ENCODE measurements around the gene NT5E.
A peak's percentile ranks its signal among the peaks of the same experiment; 100 is the strongest.

NT5E gene

DNA sequence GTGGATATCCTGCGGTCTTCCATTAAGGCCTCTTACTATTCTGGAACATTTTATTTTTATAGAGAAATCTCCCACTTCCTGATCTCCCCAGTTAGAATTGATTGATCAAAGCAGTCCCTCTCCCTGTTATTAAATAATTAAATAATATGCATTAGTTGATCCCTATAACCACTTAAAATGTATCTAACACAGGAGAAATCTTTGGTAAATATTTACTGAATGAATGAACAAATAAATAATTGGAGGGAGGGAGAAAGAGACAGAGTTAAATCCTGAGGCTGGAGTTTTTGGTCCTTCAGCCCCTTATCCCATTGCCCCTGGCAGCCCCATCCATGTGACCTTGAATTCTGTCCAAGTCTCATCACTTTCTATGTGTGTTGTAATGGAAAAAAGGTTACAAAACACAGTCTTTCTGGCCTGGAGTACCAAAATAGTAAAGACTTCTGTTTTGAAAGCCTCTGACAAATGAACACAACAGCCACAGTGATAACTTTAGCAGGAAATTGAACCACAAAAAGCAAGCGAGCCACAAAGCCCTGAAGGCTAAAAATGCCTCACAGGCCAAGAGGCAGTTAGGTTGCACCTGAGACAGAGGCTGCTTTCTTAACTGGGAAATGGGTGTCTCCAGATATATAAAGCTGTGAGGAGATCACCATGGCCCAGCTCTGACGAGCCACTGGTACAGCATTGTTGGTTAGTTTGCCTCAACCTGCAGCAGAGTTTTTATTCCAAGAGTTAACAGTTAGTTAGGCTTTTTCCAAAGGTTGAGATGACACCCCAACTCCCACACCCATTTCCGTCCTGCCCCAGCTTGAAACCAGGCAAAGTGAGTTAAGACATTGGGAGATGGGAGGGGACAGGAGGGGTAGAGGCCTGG, 11.3 kb downstream of the NT5E start:
- DNase-seq = peak; percentile 51

DNA sequence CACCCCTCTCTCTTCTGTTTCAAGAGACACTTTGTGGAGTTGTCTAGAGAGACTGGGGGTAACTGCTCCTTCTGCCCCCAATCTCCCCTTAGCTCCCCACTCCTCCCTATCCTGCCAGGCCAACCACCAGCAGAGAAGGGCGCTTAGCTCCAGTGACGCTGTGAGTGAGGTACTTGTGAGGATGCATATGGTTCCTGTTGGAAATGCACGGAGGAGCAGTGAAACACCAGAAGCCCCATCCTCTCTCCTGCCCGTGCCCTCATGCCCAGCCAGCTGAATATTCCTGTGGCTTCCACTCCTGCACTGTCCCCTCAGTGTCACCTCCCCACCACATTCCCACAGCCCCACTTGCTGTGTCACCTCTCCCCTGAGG, 11.9 kb downstream of the NT5E start:
- DNase-seq = no peak

DNA sequence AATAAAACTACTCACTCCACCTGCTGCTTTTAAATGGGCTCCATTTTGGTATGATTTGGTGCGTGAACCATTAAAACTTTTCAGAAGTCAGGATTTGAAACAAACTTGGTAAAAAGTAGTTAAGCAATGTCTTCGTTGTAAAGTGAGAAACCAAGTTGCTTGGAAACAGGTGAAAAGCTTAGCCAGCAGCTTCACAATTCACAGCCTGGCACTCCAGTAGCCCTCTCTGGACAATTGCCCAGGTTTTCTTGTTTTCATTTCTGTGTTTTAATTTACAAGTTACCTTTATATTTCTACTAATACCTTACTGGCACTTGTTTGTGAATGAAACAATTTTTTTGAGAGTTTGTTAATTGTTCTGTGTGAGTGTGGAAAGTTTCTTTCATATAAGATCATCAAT, 12.8 kb downstream of the NT5E start:
- DNase-seq = no peak

DNA sequence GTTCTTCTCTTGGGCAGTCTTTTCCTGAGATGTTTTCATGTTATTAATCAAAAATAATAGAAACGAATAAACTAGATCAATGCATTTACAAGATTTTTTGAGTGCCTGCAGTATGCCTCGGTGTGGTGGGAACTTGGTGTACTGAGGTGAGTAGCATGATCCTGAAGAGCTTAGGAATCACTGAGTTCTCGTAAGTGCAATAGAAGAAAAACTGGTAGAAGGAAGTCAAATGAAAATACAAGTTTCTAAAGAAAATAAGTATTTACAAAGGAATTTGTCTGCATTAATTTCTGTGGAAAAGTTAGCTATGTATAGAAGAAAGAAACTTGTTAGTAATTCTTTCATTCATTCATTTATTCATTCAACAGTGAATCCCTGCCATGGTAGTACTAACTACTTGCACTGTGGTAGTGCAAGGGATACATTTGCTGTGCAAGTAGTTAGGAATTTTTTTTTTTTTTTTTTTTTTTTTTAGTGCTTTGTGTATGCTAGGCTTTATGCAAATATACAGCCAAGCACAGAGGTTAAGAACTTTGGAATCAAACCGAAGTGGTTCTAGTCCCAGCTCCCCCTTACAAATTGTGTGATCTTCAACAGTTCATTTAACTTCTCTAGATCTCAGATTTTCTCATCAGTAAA, 13.9 kb downstream of the NT5E start:
- DNase-seq = no peak

DNA sequence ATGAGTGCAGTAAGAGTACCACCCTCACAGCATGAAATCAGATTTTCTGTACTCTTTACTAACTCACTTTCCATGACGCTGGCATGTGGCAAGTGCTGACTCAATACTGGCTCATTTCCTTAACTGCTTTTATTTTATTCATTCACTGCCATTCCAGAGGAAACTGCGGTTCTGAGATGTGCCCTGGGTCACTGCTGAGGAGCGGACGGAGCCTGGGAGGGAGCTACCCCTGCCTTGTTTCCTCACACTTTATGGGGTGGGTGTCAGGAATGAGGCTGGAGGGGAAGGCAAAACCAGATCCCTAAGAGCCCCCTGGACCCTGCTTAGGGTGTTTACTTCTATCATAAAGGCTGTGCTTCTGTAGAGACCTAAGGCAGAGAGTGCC, 14.4 kb downstream of the NT5E start:
- no peak for DNase-seq

DNA sequence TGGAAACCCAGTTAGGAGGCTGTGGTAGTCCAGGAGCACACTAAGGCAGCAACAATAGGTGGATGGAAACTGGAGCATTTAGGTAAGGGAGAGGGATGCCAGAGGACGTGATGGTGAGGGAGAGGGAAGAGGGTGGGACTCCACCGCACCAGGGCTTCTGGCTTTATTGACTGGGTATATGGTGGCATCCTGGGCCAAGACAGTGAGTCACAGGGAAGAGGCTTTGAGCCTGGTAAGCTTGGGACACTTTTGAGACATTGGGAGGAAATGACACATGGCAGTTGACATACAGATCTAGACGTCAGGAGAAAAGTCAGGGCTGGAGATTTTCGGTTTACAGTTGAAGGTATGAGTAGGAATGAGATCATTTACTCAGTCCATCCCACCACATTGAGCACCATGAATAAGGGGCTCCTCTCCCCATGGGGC, 14.9 kb downstream of the NT5E start:
- DNase-seq = no peak

DNA sequence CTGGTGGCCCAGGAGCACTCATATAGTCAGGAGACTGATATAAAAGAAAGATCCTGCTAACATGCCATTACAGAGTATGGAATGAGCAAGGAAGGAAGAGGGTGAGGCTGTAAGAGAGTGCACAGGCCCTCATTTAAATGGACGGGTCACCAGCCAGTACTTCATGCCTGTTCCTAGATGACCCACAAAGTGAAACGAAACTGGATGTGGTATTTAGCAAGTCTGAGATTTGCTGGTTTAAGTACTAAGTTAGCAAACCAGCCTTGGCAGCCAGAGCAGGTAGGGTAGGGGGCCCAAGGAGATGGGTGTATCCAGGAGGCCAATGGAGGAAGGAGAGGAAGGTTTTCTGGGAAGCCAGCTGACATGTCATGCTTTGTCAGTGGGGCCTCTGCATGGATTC, 15.9 kb downstream of the NT5E start:
- DNase-seq = no peak

DNA sequence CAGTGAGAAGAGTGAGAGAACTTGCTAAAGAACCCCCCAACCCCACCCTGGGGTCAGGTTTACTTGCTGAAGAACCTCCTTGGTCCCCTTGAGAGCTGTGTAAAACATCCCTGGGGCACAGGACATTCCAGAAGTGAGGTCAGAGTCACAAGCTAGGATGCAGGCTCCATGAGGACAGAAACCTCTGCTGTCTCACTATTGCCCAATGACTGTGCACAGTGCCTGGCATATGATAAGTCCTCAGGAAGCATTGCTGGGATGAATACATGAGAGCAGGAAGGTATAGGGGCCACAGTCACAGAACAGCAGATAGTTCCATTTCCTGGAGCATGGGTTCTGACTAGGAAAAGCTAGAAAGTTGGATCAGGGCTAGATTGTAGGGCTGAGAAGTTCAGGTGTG, 18.4 kb downstream of the NT5E start:
- no peak for DNase-seq

DNA sequence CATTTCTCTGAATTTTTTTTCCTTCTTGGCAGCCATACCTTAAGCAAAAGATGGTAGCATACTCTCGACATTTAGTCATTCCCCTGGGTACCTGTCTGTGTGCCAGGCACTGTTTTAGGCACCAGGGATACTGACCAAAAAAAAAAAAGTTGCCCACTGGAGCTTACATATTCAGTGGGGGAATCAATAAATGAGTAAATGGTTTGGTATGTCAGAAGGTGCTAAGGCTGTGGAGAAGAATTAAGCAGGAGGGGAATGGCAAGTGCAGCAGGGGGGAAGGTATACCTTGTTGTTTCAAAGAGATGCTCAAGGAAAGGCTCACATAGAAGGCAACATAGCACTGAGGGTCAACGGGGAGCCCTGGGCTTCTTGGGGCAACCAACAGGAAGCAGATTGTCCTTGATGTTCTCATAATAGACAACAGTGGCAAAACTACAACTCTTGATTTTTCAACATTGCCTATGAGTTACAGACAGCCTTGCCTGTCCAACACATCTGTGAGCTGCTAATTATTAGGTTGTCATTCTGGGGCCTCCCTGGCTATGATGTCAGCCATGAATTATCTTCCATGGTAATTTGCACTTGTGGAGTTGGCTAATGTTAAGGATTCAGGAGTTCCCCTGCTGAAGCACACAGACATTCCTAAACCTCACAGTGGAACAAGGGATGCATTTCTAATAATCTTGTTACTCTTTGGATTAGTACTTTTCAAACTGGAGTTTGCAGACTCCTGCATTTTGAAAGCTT, 19.6 kb downstream of the NT5E start:
- no peak for DNase-seq

DNA sequence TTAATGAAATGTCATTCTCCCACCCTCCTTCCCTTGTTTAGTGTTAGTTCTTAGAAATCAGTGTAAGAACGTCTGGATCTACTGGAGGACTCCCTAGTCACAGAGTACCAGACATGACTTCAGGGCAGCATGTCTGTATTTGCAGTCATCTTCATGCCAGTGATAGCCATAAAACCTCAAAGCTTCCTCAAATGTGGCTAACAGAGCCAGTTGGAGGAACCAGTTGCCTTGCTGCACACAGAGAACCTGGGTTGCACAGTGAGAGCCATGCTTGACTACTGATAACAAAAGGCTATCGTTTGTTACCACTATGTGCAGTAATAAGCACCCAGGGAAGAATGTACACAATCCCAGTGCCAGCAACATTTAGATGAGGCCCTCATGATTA, 20.1 kb downstream of the NT5E start:
- DNase-seq = no peak

DNA sequence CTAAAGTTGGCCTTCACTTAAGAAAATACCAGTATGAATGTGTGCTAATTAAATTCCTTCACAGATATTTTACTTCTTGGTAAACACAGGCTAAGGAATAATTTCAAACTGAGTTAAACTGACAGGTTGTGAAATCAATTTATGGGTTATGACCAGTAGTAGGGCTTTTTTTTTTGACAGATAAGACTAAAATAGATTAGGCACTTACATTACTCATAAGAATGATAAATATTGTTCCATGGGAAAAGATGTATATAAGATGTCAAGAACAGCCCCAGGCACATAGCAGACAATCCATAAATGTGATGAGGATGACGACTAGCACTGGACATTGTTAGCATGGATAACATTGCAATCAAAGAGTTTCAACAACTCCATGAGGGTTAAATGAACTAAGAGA, 22.9 kb downstream of the NT5E start:
- no peak for DNase-seq

DNA sequence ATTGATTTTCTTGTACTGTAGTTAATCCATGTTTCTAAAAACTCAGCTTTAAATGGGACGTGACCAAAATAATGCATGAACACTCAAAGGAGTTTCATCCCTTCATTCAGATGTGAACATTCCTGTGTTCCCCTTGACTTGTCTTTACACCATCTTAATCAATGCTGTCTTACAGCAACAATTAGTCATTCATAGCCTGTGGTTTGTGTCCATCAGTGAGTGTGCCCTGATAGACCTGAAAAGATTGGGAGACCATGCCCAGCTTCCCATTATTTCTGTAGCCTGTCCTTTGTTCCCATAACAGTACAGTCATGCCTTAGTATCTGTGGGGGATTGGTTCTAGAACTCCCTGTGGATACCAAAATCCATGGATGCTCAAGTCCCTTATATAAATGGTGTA, 23.9 kb downstream of the NT5E start:
- no peak for DNase-seq

DNA sequence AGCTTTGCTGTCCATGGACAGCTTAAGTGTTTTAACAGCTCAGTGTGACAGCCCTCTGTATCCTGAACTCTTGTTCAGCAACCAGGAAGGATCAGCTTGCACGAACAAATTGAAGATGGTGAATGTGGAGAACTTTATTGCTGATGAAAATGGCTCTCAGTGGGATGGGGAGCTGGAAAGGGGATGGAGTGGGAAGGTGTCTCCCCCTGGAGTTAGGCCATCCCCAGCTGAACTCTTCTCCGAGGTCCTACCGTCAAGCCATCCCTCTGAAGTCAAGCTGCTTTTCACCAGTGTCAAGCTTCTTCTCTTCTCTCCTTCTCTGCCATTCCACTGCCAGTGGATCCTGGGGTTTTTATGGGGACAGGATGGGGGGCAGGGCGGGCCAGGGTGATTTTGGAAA, 26.6 kb downstream of the NT5E start:
- DNase-seq = no peak

DNA sequence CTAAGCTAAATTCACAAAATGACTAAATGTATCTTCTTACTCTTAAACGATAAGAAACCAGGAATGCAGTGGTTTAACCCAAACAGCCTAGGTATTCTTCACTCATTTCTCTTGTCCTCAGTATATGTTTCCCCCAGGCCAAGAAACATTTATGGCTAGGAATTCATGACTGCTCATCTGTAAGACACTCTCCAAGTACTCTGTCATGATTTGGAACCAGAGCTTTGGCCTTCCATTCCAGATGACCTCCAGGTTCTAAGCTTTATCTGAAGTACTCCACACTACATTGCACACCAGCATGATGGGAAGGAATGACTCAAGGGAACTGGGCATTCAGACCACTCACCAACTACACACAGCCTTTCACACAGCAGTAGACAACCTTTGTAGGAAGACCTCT, 29.3 kb downstream of the NT5E start:
- no peak for DNase-seq

DNA sequence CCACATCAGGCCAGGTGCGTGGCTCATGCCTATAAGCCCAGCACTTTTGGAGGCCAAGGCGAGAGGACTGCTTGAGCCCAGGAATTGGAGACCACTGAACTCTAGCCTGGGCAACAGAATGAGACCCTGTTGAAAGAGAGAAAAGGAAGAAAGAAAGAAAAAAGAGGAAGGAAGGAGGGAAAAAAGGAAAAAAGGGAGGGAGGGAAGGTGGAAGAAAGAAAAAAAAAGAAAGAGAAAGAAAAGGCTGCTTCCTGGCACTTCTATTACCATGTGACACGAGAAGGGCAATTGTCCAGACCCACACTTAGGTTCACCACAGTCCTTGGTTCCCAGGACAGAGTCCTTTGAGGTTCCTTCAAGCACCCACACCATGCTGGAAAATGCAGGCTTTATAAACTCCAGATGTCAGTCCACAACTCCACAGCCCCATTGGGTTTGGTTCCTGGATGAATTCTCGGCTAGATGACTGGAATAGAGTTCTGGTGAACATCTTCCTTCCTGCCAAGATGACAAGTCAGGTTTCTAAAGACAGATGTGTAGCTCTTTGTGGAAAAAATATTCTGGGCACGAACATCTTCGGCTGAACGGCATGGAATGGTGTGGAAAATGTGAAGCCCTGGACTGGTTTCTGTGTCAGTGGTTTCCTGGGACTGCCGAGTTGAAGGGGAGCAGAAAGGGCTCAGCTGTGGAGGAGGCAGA, 32.5 kb downstream of the NT5E start:
- DNase-seq = no peak

DNA sequence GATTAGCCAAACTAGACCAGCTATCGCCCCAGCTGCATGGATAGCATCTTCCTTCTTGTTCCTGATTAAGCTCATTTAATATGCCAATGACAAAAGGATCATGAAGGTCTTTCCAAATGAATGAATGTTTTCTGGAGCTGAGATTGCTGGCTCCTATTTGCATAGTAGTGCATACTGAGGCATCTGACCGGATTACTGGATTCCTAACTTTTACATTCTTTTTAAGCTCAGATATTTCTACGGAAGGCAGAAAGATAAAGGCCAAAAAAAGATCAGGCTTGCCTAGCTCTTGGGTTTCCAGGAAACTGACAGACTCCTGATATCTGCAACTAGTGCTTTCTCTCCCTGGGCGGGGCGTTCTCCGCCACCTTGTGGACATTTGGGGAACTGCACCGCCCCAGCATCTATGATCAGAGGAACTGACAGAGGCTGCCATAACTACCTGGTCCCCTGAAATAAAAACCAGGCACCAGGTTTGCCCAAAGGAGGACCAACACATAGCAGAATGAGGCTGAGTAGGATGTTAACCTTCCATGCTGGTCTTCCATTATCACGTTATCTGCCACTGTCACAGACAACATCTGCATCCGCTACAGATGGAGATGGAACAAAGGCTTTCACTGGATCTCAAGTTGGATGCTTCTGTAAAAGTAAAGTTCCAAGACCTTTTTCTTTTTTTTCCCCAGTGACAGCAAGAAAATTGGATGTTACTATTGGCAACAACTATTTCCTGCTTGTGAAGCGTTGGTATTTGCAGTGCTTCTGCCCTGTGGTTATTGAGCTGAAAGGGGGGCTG, 33.2 kb downstream of the NT5E start:
- DNase-seq = peak; percentile 72

DNA sequence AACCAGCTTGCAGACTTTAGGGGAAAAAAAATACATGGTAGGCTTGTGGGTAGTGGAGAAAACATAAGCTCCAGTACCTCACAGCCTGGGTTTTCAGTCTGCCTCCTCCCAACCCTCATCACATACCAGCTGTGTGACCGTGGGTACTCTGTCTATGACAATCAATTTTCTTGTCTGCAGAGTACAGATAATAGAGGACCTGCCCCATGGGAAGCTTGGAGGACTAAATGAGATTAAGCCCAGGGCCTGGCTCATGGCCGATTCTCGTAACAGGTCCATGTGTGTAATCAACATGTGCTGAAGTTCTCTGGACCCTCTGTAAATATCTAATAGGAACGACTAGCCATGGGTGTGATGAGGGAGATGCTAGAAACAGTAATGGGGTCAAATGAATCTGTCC, 34.0 kb downstream of the NT5E start:
- no peak for DNase-seq

DNA sequence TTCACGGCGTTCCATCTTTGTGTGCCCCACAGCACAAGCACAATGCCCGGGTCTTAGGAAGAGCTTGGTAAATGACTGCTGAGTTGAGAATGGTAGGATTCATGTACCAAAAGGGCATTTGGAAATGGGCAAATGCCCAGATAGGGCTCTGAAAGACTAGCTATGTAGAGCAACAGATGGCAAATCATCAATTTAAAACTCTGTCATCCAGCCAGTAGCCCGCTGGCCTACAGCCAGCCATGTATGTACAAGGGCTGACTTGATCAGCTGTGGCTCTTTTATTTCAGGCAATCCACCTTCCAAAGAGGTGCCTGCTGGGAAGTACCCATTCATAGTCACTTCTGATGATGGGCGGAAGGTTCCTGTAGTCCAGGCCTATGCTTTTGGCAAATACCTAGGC, 35.1 kb downstream of the NT5E start:
- no peak for DNase-seq

DNA sequence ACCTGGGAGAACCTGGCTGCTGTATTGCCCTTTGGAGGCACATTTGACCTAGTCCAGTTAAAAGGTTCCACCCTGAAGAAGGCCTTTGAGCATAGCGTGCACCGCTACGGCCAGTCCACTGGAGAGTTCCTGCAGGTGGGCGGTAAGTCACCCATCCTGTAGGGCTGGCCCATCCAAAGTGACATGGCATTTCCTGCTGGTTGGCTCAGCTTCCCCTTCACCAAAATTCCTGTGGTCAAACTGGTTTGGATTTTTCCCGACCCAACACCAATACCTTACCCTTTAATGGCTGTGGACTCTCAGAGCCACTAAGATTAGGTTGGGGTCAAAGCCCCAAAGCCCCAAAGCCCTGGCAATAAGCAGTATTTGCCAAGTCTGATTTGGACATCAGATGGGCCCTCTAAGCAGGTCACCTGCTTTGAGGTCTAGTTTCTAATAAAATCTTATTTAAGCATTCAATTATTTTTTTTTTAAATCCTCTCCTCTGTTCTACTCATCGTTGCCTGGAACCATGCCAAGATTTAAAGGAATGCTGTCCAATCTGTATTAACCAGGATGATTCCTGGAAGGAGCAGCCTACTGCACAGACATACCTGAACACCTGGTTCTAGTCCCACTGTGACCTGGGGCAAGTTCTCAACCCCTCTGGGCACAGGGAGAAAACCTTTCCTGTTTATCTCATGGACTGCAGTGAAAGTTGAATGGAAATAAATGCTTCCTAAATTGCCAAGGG, 40.8 kb downstream of the NT5E start:
- DNase-seq = no peak

DNA sequence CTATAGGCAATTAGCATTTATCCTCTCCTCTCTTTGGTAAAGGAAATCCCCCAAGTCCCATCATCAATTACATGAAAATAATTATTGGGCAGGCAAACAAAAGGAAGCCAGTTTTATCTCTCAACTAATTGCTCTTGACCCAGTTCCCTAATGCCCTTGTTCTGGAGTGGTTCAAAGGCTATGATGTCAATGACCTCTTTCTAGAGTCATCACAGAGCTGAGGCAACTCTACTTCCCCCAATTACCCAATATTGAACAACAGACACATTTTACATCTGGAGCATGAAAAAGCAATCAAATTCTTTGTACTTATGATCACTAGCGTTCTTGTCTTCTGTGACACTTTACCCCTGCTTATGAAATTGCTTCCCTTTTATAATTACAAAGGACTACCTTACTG, 43.5 kb downstream of the NT5E start:
- no peak for DNase-seq

All from CD4-positive, alpha-beta T cell treated with Interleukin-17A for 1 hour (primary cell).